Adipose tissue (tissue), 3 donors: ENCODE measurements around the gene DDC. TPM values are rescaled to one million over a fixed set of nuclear protein-coding genes. Genes with fewer than 3 reads are reported as not detected.
"Not testable (repeated sequence)": the region's sequence is repeated elsewhere in the genome, so short reads cannot be mapped to it uniquely, and the experiment has no call there.

Source experiments
- H3K27ac ChIP-seq: one replicate; pipeline ENCODE4 v1.5.1; 2013; ENCODE audit warnings: low read depth, low read length
- WGBS, 3 donors: extraction: QIAGEN DNeasy Blood & Tissue Kit; methylation state at CpG; one replicate each; pipeline ENCODE4 v1.1.7; 2013; 5-methylcytosine and 5-hydroxymethylcytosine counted together
- polyA plus RNA-seq, 3 donors: library from polyadenylated mRNA; stranded (reverse); fragments of 200-250 nt; gene quantifications; one replicate each; pipeline ENCODE4 v1.2.3, GENCODE V29; 2013
- donor health status: healthy with polysubstance abuse.
- donor health status: Bipolar disorder and iron deficiency.
- donor health status: healthy.

DDC gene
- polyA plus RNA-seq, 3 donors = 0.13 to 3.4 (median 1.3) TPM

DNA sequence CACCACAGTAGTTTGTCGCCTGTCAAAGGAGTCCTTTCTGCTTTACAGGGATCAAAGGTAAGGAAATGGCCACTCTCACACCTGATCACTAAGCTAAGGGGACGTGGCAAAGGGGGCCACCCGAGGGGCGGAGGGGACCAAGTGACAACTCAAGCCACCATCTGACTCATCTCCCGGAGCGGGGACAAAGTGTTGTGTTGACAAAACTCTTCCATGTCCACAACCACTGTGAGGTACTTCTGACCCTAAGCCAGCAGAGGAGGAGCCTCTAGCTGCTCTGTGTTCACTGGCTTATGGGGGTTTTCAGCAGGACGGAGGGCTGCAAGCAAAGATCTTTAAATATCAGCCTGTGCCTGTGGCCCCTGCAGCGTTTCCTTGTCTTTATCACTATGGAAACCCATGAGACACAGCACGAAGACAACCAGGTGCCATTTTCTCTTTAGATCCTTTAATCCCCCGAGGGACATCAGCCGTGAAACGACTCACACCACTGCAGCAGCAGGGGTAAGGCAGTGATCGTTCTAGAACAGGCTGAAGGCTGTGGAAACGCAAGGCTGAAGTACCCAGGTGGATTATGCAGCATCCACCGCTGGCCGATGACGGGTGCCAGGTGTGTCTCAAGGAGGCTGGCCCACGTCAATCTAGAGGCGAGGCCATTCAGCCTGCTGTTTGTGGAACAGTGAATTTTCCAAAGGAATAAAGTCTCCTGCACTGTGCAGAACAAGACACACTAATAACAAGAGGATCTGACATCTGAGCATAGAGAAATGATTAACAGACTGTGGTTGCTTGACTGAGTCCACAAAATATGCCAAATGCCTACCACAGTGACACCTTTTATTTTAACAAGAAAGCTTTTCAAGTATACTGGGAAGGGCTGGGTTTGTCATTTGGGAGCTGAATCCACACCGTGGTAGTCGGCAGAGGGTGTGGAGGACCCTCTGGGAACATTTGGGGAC lies 26.6 kb upstream of the DDC start:
- 74 to 87% (median 84%) methylated on average over 21 of the region's 21 CpGs for WGBS, 3 donors
- no peak overlapping the region for H3K27ac ChIP-seq

DNA sequence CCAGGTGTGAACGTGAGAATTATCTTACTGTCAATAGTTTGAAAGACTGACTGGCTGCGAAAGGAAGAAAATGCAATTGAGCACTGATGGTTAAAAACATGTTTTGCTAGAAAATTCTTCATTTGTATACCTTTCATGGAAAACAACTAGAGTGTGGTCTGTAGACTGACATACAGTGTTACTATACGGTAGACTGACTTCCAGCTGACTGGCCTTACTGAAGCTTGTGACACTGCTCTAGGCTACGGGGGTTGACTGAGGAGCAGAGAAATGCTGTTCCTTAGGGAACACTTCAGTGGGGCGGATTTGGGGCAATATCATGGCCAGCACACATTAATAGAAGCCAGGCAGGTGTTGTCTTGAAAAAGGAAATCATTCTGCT lies 25.9 kb upstream of the DDC start:
- 89 to 92% (median 90%) methylated on average over 5 of the region's 5 CpGs for WGBS, 3 donors
- no peak overlapping the region for H3K27ac ChIP-seq

DNA sequence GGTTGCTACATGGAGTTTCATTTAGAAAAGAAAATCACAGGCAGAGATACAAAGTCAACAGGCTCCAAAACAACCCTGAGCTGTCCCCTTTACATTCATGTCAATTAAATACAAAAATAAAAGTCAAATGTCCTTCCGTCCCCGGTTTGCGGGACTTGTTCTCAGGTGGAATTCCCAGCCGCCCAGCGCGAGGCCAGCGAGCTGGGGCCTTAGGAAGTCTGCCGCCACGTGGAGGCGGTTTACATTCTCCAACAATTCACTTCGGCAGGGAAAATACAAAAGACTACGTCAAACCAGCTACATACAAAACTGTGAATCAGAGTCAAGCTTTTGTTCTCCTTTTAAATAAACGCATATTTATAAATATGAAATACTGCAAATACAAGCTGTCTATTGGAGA lies 25.3 kb upstream of the DDC start:
- H3K27ac ChIP-seq = no peak overlapping the region
- 94 to 96% (median 96%) methylated on average over 13 of the region's 13 CpGs for WGBS, 3 donors

DNA sequence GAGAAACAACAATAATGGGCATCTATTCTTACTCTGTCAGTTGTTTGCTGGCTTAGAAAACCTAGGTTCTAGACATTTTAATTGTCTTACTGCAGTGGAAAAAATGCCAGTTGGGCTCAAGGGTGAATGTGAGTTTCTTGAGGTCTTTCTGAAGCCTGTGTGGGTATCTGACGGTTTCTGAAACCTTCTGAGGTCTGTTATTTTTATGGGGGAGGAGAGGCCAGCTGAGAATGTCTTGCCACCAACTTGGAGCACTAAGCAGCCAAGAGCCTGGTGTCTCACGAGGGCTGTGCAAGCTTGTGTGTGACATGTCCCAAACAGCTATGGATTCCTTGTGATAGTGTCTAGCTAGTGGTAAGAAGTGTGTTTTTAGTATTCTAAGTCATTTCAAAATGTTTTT lies 24.2 kb upstream of the DDC start:
- 80 to 89% (median 84%) methylated on average over 2 of the region's 2 CpGs for WGBS, 3 donors
- no peak overlapping the region for H3K27ac ChIP-seq

DNA sequence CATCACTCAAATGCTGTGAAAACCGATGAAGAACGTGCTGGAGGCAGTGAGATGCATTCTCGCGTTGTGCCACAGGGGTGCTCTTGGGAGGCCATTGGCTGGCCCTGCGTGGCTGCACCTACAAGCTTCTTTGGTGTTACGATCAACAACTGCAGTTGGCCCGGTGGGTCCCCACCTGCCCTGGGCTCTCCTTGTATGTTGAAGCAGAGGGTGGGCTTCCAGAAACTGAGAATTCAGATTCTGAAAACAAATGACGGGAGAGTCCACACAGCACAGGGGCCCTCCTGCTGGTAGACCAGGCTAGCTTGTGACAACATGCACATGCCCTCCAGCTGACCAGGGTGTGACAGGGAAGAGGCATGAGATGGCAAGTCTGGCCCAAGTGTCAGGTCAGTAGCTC lies 23.7 kb upstream of the DDC start:
- H3K27ac ChIP-seq = no peak overlapping the region
- WGBS, 3 donors = 76 to 81% (median 80%) methylated on average over 8 of the region's 8 CpGs

DNA sequence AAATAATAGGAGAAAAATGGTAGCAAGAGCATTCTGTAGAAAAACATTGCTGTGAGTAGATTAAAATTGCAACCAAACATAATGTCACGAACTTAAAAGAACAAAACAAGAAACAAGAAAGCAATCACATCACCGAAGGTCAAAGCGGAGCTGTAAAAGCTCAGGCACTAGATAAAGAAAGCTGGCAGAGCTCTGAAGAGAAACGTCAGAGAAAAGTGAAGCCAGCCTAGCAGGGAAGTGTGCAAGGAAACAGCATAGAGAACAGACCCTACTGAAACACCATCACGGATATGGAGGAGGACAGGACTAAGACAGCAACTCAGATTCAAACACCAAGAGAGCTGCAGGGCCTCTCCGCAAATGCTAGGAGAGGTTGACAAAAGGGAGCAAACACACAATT lies 22.5 kb upstream of the DDC start:
- H3K27ac ChIP-seq = no peak overlapping the region
- WGBS, 3 donors = 41 to 84% (median 82%) methylated on average over 6 of the region's 6 CpGs

DNA sequence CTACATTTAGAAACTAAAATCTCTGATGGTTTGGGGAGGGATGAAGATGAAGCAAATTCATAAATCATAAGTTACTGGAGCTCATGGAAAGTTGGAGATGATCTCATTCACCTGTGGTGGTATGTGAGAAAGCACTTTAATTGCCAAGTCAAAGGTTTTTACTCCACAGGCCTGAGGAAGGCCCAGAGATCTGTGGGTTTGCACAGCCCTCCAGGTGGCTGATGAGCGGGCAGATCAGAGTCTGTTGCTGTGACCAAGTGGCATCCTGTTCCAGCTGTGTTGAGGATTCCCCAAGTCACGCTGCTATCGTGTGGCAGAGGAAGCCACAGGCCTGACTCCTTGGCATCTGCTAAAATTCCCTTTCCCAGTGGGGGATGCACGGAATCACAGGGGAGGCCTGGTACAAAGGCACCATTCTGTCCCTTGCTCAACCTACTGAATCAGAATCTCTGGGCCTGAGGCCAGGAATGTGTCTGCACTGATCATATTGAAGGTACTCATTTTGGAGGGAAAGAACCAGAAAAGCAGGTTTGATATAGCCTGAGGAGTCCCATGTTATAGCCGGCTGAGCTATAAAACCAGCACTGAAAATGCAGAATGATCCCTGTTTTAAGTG lies 19.7 kb upstream of the DDC start:
- 68 to 95% (median 93%) methylated on average over 5 of the region's 5 CpGs for WGBS, 3 donors
- no peak overlapping the region for H3K27ac ChIP-seq

DNA sequence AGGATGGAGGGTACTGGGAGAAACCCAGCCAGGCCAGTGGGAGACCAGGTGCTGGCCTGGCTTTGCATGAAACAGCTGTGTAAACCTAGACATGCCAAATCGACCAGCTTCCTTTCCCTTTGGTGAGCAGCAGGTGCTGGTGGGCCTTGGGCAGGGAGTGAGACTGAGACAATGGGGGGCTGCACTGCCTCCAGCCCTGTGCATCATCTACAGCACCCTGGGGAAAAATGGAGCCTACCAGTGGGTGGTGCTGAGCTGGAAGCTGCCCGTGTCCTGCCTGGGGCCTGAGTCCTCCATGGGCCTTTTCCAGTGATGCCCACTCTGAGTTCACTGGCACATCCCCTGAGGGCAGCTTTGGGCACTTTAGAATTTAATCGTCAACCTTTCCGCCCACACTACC lies 19.2 kb upstream of the DDC start:
- WGBS, 3 donors = 84 to 89% (median 85%) methylated on average over 4 of the region's 4 CpGs
- H3K27ac ChIP-seq = no peak overlapping the region

DNA sequence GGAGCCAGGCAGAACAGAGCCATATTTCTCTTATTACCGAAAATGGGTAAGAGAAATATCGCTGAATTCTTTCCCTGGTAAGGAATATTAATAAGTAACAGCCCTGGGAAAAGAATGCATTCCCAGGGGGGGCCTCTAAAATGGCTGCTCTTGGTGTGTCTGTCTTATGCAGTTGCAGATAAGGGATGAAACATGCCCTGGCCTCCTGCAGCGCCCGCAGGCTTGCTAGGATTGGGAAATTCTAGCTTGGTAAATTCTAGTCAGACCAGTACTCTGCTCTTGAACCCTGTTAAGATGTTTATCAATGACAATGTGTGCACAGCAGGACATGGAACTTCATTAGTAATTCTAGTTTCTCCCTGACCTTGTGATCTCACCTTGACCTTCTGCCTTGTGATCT lies 18.1 kb upstream of the DDC start:
- WGBS, 3 donors = 91 to 96% (median 96%) methylated on average over 4 of the region's 4 CpGs
- not testable (repeated sequence) for H3K27ac ChIP-seq

DNA sequence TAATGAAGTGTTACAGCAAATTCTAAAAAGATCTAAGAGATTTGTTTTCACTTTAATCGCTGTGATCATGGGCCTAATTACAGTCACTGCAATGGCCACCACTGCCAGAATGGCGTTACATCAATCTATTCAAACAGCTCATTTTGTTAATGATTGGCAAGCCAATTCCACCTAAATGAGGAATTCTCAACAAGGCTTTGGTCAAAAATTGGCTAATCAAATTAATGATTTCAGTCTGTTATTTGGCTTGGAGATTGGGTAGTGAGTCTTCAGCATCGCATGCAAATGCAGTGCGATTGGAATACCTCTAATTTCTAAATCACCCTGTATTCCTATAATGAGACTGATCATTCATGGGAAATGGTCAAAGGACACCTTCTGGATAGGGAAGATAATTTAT lies 17.1 kb upstream of the DDC start:
- not testable (repeated sequence) for H3K27ac ChIP-seq
- WGBS, 3 donors = 91 to 97% (median 96%) methylated on average over 4 of the region's 4 CpGs

DNA sequence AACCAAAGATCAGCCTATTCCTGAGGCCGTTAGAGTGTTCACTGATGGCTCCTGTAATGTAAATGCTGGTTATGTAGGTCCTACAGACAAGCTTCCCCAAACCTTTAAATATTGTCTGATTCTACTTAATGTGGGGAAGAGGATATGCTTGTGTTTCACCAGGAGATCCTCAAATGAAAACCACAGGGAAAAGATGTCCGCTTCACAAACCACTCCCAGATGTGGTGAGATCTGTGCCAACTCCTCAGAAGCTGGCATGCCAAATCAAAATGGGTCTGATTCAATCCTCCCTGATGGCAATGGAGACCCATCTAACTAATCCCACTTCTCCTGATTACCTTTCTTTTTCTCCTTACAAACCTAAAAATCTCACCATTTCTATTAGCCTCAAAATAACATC lies 15.5 kb upstream of the DDC start:
- H3K27ac ChIP-seq = not testable (repeated sequence)
- 77 to 90% (median 78%) methylated on average over 2 of the region's 2 CpGs for WGBS, 3 donors

DNA sequence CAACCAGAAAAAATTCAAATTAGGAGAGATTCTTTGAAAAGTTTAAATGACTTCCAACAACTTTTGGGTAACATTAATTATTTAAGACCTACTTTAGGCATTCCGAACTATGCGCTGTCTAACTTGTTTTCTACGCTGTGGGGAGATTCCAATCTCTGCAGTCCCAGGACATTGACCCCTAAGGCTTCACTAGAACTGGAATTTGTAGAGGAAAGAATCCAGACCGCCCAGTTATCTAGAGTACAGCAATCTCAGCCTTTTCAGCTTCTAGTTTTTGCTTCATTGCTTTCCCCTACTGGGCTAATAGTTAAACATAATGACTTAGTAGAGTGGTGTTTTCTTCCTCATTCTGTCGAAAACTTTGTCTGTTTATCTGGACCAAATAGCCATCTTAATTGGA lies 14.9 kb upstream of the DDC start:
- H3K27ac ChIP-seq = no peak overlapping the region
- 77 to 90% (median 86%) methylated on average over 5 of the region's 5 CpGs for WGBS, 3 donors

DNA sequence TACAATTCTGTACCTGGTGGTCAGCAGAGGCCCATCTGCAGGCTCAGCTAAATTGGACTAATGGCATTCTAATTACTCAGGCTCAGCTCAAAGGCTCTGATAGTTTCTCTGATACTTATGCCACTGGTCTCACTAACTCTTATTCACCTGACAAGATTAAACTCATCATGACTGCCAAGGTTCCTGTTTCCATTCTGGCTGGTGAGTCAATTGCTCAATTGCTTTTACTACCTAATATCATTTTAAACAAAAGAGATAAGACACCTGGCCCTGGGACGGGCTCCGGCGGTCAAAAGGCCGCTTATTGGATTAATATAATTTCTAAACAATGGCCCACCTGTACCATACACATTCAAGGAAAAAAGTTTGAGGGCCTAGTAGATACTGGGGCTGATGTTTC lies 12.9 kb upstream of the DDC start:
- WGBS, 3 donors = 78 to 94% (median 92%) methylated on average over 4 of the region's 4 CpGs
- not testable (repeated sequence) for H3K27ac ChIP-seq

DNA sequence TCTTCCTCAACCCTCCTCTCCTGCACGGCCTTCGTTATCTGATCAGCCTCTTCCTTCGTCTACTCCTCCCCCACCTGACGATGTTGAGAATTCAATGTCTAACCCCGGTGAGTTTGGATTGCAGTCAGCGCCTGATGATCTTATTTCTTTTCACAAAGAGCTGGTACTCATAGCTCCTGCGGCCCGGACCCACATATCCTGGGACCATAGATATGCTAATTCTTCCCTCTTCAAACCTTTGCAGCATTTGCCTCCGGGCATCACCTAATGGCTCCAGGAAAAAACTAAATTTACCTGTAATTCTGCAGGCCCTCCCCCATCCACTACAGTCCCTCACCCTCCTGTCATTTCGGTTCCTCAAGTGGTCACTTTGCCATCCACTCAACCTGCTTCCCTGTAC lies 12.4 kb upstream of the DDC start:
- no peak overlapping the region for H3K27ac ChIP-seq
- WGBS, 3 donors = 90 to 95% (median 93%) methylated on average over 10 of the region's 10 CpGs

DNA sequence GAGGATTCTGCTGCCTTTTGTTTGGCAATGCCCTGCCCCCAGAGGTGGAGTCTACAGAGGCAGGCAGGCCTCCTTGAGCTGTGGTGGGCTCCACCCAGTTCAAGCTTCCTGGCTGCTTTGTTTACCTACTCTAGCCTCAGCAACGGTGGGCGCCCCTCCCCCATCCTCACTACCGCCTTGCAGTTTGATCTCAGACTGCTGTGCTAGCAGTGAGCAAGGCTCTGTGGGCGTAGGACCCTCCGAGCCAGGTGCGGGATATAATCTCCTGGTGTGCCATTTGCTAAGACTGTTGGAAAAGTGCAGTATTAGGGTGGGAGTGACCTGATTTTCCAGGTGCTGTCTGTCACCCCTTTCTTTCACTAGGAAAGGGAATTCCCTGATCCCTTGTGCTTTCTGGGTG lies 11.2 kb upstream of the DDC start:
- not testable (repeated sequence) for H3K27ac ChIP-seq
- 72 to 76% (median 74%) methylated on average over 6 of the region's 6 CpGs for WGBS, 3 donors

DNA sequence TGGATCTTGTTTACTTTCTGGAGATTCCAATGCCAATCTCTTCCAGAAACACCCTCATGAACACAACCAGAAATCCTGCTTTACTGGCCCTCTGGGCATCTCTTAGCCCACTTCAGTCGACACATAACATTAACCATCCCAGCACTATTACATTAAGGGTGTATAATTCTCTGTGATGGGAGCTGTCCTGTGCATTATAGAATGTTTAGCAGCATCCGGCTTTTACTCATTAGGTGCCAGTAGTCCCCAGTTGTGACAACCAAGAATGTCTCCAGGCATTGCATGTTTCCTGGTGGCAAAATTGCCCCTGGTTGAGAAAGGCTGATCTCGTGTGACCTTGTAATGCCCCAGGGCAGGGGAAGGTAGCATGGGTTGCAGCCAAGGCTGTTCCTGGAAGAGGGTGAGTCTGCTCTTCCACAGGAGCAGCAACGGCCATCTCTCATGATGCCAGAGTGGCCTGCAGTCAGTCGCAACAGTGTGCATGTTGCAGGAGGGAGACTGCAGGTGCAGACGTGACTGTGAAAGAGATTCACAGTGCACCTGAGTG lies 2.6 kb upstream of the DDC start:
- WGBS, 3 donors = 84 to 86% (median 84%) methylated on average over 6 of the region's 6 CpGs
- H3K27ac ChIP-seq = no peak overlapping the region

DNA sequence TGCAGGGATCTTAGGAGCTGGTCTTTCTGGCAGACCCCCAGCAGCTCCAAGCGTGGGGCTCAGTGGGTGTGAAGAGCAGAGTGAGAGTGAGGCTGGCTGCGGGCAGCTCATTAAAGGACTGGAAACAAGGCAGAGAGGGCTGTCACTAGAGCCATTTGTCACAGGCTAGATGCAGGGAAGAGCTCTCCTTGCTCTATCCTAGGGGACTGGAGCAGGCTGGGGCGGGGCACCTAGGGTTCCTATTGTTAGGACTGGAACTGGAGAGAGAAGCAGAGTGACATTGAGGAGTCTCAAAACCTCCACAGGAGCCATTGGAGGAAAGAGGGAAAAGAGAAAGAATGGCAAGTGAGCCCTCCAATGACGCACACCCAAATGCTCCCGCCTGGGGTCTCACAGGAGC lies 772 bp upstream of the DDC start:
- no peak overlapping the region for H3K27ac ChIP-seq
- WGBS, 3 donors = 66 to 70% (median 70%) methylated on average over 5 of the region's 5 CpGs

DNA sequence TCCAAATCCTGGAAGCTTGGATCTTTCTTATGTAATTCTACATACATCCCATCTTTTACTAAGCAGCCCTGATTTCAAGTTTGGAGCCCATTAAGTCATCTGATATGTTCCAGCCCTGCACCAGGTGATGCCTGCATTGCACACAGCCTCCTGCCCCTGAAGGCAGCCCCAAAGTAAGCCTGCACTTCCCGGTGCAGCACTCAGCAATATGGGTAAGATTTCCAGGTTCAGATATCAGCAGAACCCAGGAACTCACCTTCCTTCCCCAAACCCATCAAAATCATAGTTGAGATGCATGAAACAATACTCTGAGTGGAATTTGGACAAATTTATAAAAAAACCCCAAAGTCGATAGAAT lies 333 bp upstream of the DDC start:
- H3K27ac ChIP-seq = no peak overlapping the region
- WGBS, 3 donors = 52 to 76% (median 76%) methylated on average over 2 of the region's 2 CpGs

DNA sequence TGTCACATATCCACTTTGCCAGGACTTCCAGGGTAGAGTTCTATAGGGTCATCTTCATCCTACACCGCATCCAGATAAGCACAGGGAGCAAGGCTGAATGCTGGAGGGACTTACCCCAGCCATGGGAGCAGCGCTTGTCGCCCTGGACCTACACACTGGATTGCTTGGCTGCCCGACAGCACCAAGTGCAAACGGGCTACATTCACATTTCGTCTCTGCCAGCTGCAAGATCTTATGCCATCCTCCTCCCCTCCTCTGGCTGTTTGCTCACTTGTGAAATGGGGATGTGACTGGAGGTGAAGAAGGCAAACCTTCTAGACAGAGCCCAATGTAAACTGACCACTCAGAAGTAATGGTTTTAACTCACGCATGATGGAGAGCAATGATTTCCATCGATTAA lies 1.0 kb downstream of the DDC start:
- no peak overlapping the region for H3K27ac ChIP-seq
- WGBS, 3 donors = 52 to 88% (median 79%) methylated on average over 8 of the region's 8 CpGs

DNA sequence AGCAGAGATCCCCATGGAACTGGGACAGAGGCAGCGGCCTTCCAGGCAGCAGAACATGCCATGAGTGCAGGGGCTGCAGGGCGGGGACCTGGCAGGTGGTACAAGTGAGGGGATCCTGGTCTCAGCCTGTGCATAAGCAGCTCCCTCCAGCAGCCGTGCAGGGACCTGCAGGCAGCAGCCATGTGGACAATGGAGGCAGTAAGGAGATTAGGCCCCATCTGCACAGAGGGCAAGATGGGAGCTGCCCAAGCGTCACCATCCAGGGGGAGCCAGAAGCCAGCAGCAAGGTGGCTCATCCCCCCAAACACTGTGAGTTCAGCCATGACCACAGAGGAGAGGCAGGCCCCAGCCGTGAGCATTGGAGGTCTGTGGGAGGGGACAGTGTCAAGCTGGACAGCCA lies 3.1 kb downstream of the DDC start:
- WGBS, 3 donors = 75 to 91% (median 79%) methylated on average over 5 of the region's 5 CpGs
- H3K27ac ChIP-seq = no peak overlapping the region
